Skeletal muscle tissue (tissue), 4 donors: Measurements from ENCODE around the gene ARHGAP40. TPM values are rescaled to one million over a fixed set of nuclear protein-coding genes. Genes with fewer than 3 reads are reported as not detected.

Experiments
- H3K27ac ChIP-seq: one replicate; pipeline ENCODE4 v1.7.0; 2013; ENCODE audit warnings: mild to moderate bottlenecking, low read depth, low read length, inconsistent platforms
- H3K27me3 ChIP-seq, 3 donors: one replicate each; pipeline ENCODE4 v1.7.0; 2013; ENCODE audit warnings: low read length in 3 of 3; ENCODE audit not compliant: control insufficient read depth in 3 of 3, insufficient read depth in 3 of 3
- H3K36me3 ChIP-seq, 3 donors: one replicate each; pipeline ENCODE4 v1.7.0; 2013; ENCODE audit warnings: low read length in 3 of 3; ENCODE audit not compliant: control insufficient read depth in 3 of 3, insufficient read depth in 3 of 3
- H3K4me1 ChIP-seq, 3 donors: one replicate each; pipeline ENCODE4 v1.7.0; 2013; ENCODE audit warnings: low read length in 3 of 3, mild to moderate bottlenecking in 3 of 3; ENCODE audit not compliant: control insufficient read depth in 3 of 3, insufficient read depth in 3 of 3
- H3K4me3 ChIP-seq, 3 donors: one replicate each; pipeline ENCODE4 v1.7.0; 2013; ENCODE audit warnings: low read length in 3 of 3
- H3K9ac ChIP-seq, 3 donors: one replicate each; pipeline ENCODE4 v1.7.0; 2013; ENCODE audit warnings: low read length in 3 of 3, mild to moderate bottlenecking in 3 of 3, moderate library complexity in 2 of 3, low read depth in 1 of 3
- H3K9me3 ChIP-seq, 3 donors: one replicate each; pipeline ENCODE4 v1.7.0; 2013; ENCODE audit warnings: low read length in 3 of 3; ENCODE audit not compliant: control insufficient read depth in 3 of 3
- total RNA-seq: library from RNA; depleted of rRNA; stranded (reverse); fragments of >200 nt; gene quantifications from one replicate; pipeline ENCODE4 v1.2.3, GENCODE V29; 2014
- donor health status: Osteomylitis.

ARHGAP40 gene
- total RNA-seq, 1 donor from 2014 or later, result not detected

DNA sequence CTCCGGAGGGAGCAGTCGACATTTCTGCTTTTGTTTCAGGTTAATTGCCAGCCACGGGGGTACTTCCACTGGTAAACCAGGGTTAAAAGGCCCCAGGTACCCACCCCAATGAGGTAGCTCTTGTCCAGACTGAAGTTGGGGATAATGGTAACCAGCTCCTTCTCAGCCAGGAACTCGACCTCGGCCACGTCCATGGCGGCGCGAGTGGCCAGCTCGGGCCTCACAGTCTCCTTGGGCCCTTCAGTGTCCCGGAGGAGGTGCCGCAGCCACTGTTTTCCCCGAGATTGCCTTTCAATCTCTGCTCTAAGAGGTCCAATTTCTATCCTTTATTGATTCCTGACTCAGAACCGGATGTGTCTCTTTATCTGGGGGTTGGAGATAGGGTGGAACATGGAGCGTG is 13.7 kb downstream of the ARHGAP40 start:
- Histone ChIP-seq H3K4me3 (no peak overlapping the region), H3K27me3 (peaks cover 24 to 52% (median 38%) of the 10 kb centered on the region in 3 donors)

DNA sequence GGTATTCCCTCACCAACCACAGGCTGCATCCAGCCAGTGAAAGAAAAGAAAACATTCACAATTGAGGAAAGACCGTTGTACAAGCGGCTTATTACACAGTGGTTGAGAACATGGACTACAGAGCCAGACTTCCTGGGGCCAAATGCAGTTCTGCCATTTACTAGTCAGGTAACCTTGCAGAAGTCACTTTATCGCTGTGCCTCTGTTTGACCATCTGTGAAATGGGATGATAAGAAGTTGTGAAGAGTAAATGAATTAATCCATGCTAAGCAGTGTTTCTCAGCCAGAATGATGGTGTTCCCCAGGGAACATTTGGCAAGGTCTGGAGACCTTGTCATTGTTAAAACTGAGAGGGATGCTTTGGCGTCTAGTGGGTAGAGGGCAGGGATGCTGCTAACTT is 14.8 kb downstream of the ARHGAP40 start:
- Histone ChIP-seq H3K4me3 (no peak overlapping the region), H3K27ac (no peak overlapping the region), H3K9me3 (no peaks in the 10 kb centered on the region), H3K4me1 (no peaks in the 10 kb centered on the region), H3K9ac (no peak overlapping the region), H3K27me3 (peaks cover 25 to 51% (median 38%) of the 10 kb centered on the region in 3 donors), H3K36me3 (no peaks in the 10 kb centered on the region)

More for the DNA sequence above, 13.7 kb downstream of the ARHGAP40 start:
- no peaks in the 10 kb centered on the region for H3K36me3 ChIP-seq
- H3K27ac ChIP-seq, result no peak overlapping the region
- H3K4me1 ChIP-seq, result no peaks in the 10 kb centered on the region
- no peak overlapping the region for H3K9ac ChIP-seq
- no peaks in the 10 kb centered on the region for H3K9me3 ChIP-seq

DNA sequence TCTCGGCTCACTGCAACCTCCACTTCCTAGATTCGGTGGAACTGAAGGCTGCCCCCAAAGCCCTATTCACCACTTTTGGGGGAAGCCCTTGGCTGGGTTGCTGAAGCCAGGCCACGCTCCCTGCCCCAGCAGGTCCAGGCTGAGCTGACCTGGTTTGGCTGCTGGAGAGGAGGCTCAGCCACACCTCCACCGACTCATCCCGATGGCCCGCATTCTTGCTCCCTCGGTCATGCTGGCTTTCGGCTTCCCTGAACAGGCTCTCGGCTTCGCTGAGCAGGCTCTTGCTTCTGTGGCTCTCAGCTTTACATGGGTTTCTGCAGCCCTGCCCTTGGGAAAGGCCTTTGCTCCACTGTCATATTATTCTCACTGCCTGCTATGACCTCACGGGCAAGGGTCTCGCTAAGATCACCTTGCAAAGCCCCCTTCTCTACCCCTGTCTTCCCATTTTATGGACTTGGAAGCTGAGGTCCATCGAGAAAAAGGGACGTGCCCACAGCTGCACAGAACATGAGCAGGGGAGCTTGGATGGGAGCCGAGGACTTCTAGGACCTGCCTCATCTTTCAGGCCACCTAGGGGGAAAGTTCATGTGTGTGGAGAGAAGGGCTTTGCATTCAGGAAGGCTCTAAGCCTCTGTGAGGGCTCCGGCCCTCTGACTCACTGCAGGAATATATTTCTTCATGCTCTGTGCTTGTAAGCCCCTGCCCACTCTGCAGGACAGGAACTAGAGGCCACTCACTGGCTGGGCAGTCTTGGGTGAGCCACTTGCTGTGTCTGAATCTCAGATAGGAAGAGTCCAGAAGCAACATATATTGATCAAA is 15.6 kb downstream of the ARHGAP40 start:
- no peaks in the 10 kb centered on the region for H3K4me1 ChIP-seq
- no peaks in the 10 kb centered on the region for H3K36me3 ChIP-seq
- no peak overlapping the region for H3K4me3 ChIP-seq
- H3K27me3 ChIP-seq, result peaks cover 25 to 51% (median 38%) of the 10 kb centered on the region in 3 donors
- H3K27ac ChIP-seq, result no peak overlapping the region
- no peaks in the 10 kb centered on the region for H3K9me3 ChIP-seq
- no peak overlapping the region for H3K9ac ChIP-seq

DNA sequence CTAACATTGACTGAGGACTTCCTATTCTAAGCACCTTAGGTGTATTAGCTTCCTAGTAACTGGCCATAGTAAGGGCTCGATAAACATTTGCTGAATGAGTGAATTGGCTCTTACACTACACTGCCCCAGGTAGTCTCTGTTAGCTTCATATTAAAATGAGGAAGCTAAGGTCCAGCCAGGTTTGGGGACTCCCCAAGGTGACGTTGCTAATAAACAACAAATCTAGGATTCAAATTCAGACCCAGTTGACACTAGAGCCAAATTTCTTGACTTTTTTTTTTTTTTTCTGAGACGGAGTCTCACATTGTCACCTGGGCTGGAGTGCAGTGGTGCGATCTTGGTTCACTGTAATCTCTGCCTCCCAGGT is 16.2 kb downstream of the ARHGAP40 start:
- H3K27me3 ChIP-seq, result peaks cover 24 to 50% (median 38%) of the 10 kb centered on the region in 3 donors

DNA sequence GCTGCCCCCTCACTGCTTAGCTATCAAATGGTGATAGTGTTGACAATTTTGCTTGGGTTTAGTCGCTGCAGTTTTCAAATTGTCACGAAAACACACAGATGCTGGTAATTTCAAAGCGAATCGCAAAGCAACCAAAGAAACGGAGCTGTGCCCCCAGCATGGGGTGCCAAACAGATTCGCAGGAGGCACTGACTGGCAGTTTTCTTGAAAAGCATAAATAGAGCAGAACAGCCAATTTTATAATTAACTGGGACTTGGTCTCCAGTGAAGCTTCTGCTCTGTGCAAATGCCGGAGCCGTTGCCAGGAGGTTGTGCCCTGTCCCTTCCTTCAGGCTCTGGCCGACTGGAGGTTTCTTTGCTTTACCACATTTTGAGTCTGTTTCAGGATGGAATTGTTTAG is 18.8 kb downstream of the ARHGAP40 start:
- Histone ChIP-seq H3K27me3 (peaks cover 23 to 40% (median 35%) of the 10 kb centered on the region in 3 donors), H3K27ac (no peak overlapping the region)

More for the DNA sequence above, 16.2 kb downstream of the ARHGAP40 start:
- Histone ChIP-seq H3K36me3 (no peaks in the 10 kb centered on the region), H3K4me3 (no peak overlapping the region), H3K4me1 (no peaks in the 10 kb centered on the region), H3K9me3 (no peaks in the 10 kb centered on the region), H3K9ac (no peak overlapping the region), H3K27ac (no peak overlapping the region)

DNA sequence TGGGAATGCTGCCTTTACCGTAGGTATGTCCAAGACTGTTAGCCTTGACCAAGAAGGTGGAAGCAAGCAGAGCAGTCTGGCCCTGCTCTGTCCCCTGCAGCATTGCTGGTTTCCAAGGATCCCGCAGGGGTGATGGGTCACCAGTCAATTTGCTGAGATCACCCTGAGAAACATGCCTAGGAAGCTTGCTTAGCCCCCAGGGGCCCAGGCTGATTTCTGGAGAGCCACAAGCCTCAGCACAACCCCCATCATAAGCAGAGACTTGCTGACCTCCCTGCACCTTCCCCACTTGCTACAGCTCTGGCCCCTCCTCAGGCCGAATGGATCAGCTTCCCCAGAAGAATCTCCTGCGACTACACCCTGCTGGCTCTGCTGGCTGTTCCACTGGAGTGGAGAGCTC is 21.5 kb downstream of the ARHGAP40 start:
- no peak overlapping the region for H3K4me3 ChIP-seq
- no peak overlapping the region for H3K27ac ChIP-seq
- H3K9me3 ChIP-seq, result peaks cover 0 to 5% (median 0%) of the 10 kb centered on the region in 3 donors
- H3K27me3 ChIP-seq, result peaks cover 9 to 21% (median 18%) of the 10 kb centered on the region in 3 donors
- no peaks in the 10 kb centered on the region for H3K4me1 ChIP-seq
- no peak overlapping the region for H3K9ac ChIP-seq
- H3K36me3 ChIP-seq, result no peaks in the 10 kb centered on the region

More for the DNA sequence above, 18.8 kb downstream of the ARHGAP40 start:
- no peak overlapping the region for H3K9ac ChIP-seq
- no peaks in the 10 kb centered on the region for H3K36me3 ChIP-seq
- peaks cover 0 to 5% (median 0%) of the 10 kb centered on the region in 3 donors for H3K9me3 ChIP-seq
- no peak overlapping the region for H3K4me3 ChIP-seq
- no peaks in the 10 kb centered on the region for H3K4me1 ChIP-seq

DNA sequence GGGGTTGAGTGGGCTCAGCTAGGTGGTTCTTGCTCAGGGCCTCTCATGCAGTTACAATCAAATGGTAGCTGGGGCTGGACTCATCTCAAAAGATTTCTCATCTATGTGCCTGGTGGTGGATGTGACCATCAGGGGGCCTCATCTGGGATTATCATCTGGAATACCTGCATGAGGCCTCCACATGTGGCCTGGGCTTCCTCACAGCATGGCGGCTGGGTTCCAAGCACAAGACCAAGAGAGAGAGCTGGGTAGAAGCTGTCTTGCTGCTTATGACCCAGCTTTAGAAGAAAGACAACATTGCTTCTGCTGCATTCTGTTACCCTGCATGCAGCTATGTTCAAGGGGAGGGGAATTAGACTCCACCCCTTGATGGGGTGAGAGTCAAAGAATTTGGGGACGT is 22.5 kb downstream of the ARHGAP40 start:
- Histone ChIP-seq H3K9ac (no peak overlapping the region), H3K27ac (no peak overlapping the region), H3K4me1 (no peaks in the 10 kb centered on the region), H3K4me3 (no peak overlapping the region), H3K27me3 (peaks cover 7 to 12% (median 11%) of the 10 kb centered on the region in 3 donors), H3K36me3 (no peaks in the 10 kb centered on the region), H3K9me3 (peaks cover 0 to 5% (median 0%) of the 10 kb centered on the region in 3 donors)

DNA sequence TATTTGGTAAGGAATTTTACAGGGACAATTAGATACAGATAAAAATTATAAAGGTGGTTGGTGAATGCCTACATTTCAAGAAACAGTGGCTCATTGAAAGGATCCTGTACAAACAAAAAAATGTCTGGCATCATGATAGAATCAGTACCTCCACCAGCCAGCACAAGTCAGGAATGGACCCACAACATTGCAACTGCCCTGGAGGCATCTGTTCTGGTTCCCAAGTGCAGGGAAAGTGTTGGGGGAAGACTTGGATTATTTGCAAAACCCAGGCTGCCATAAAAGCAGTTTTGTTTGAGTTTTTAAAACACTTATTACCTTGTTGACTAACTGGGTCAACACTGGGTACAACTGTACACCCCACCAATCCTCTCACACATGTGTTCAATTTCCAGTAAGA is 24.3 kb downstream of the ARHGAP40 start:
- H3K27me3 ChIP-seq, result peaks cover 0 to 3% (median 3%) of the 10 kb centered on the region in 3 donors
- H3K27ac ChIP-seq, result no peak overlapping the region
- H3K9ac ChIP-seq, result no peak overlapping the region
- H3K36me3 ChIP-seq, result no peaks in the 10 kb centered on the region
- no peak overlapping the region for H3K4me3 ChIP-seq
- no peaks in the 10 kb centered on the region for H3K4me1 ChIP-seq
- H3K9me3 ChIP-seq, result peaks cover 0 to 5% (median 0%) of the 10 kb centered on the region in 3 donors

DNA sequence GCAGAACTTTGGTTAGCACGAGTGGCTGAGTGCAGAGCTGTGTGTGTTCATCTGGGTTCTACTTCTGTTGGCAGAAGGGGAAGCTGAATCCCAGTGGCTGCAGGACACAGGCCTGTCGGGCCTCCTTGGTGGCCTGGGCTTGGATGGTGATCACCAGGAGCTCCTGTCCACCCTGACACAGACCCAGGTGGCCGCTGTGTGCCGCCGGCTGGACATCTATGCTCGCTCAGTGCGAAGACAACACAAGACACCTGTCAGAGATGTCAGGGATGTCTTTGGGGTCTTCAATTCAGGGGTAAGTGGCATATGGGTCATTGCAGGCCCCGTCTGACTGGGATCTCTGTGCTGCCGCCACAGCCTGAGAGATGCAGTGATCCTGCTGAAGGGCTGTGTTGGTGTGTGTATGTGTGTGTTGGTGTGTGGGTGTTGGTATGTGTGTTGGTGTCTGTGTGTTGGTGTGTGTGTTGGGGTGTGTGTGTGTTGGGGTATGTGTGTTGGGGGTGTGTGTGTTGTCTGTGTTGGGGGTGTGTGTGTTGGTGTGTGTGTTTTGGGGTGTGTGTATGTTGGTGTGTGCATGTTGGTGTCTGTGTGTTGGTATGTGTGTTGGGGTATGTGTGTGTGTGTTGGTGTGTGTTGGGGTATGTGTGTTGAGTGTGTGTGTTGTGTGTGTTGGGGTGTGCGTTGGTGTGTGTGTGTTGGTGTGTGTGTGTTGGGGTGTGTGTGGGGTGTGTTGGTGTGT is 25.5 kb downstream of the ARHGAP40 start:
- H3K27me3 ChIP-seq, result peaks cover 0 to 3% (median 3%) of the 10 kb centered on the region in 3 donors
- no peak overlapping the region for H3K27ac ChIP-seq
- H3K9ac ChIP-seq, result no peak overlapping the region

More for the DNA sequence above, 25.5 kb downstream of the ARHGAP40 start:
- H3K36me3 ChIP-seq, result no peaks in the 10 kb centered on the region
- H3K9me3 ChIP-seq, result peaks cover 0 to 5% (median 0%) of the 10 kb centered on the region in 3 donors
- no peaks in the 10 kb centered on the region for H3K4me1 ChIP-seq
- no peak overlapping the region for H3K4me3 ChIP-seq
